Fibroblast of lung (primary cell): Measurements from ENCODE around the gene TIFAB.

Source experiments
- EZH2 ChIP-seq: IDR thresholded peaks from 2 replicates; pipeline ENCODE4 v1.5.1; 2012; ENCODE audit warnings: low read length, control low read depth, mild to moderate bottlenecking; ENCODE audit errors: missing control alignments
- TF ChIP-seq, protein P1 (sequence below), 2 donors: IDR thresholded peaks in 1 of 2; conservative IDR thresholded peaks in 1 of 2; 1 replicate in 1 of 2; 2 replicates in 1 of 2; pipeline ENCODE4 v1.5.1; 2011 to 2012; ENCODE audit warnings: low read length in 2 of 2, control low read depth in 1 of 2, inconsistent platforms in 1 of 2, low read depth in 1 of 2, mild to moderate bottlenecking in 1 of 2

DNA sequence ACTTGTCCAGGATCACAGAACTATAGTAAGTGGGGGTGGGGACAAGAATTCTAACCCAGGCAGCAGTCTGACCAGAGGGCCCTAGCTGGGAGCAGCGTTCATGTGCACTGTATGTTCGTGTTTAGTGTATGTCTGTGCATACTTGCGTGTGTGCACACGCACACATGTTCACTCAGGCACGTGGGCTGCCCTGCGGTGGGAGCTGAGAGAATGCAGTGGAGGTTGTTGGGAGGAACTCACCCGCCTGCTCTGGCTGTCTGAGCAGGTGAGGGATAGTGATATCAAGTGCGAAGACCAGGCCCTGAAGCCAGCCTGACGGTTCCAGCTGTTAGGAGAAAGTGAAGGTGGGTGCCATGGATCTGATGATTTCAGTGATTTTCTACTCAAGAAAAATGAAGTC, 5.9 kb downstream of the TIFAB start:
- TF ChIP-seq EZH2: no peak
- TF ChIP-seq, protein P1, sequence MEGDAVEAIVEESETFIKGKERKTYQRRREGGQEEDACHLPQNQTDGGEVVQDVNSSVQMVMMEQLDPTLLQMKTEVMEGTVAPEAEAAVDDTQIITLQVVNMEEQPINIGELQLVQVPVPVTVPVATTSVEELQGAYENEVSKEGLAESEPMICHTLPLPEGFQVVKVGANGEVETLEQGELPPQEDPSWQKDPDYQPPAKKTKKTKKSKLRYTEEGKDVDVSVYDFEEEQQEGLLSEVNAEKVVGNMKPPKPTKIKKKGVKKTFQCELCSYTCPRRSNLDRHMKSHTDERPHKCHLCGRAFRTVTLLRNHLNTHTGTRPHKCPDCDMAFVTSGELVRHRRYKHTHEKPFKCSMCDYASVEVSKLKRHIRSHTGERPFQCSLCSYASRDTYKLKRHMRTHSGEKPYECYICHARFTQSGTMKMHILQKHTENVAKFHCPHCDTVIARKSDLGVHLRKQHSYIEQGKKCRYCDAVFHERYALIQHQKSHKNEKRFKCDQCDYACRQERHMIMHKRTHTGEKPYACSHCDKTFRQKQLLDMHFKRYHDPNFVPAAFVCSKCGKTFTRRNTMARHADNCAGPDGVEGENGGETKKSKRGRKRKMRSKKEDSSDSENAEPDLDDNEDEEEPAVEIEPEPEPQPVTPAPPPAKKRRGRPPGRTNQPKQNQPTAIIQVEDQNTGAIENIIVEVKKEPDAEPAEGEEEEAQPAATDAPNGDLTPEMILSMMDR (conservative IDR thresholded peaks at IDR 0.05 in 1 of 2, IDR thresholded peaks at IDR 0.05 in 1 of 2; ENCODE audit: low read depth in 1 of 2, low read length in 2 of 2): no peak
